SIG-M5 (cell line): ENCODE measurements around the gene VSTM4.

Experiments used
- DNase-seq: peaks from one replicate; lab custom pipeline; 2025; lab: John Stamatoyannopoulos, UW

VSTM4 gene, protein sequence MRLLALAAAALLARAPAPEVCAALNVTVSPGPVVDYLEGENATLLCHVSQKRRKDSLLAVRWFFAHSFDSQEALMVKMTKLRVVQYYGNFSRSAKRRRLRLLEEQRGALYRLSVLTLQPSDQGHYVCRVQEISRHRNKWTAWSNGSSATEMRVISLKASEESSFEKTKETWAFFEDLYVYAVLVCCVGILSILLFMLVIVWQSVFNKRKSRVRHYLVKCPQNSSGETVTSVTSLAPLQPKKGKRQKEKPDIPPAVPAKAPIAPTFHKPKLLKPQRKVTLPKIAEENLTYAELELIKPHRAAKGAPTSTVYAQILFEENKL

DNA sequence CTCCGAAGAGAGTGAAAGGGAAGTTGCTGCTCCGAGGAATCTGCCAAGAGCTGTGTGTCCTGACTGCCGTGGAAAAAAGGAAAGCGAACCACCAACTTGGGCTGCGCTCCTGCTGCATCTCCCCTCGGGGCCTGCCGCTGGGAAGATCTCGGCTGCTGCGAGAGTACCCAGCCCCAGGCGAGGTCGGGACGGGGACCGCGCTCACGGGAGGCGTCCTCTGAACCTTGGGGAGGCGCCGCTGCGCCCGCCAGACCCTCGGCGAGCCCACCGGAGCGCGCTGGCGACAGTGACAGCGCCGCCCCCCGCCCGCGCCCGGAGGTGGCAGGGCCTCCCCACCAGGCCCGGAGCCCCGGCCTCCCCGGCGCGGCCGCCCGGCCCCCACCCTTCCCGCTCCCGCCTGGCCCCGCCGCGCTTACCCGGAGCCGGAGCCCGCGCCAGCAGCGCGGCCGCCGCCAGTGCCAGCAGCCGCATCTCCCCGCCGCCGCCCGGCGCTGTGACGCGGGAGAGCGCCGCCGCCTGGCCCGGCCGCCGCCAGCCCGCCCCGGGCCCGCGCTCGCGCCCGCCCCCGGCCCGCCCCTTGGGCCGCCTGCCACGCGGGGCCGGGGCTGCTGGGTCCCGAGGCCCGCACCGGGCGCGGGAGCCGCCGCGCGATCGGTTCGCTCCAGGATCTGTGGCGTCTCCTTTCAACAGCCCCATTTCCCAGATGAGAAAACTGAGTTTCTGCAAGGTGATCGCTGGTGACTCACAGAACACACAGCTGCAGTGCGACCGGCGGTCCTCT, at the start of gene VSTM4:
Gene VSTM4, minus strand, starts transcription at position 508 of the 781 bp plus-strand sequence. Its CDS starts 37 bp downstream, at position 471.
- DNase-seq = no peak

DNA sequence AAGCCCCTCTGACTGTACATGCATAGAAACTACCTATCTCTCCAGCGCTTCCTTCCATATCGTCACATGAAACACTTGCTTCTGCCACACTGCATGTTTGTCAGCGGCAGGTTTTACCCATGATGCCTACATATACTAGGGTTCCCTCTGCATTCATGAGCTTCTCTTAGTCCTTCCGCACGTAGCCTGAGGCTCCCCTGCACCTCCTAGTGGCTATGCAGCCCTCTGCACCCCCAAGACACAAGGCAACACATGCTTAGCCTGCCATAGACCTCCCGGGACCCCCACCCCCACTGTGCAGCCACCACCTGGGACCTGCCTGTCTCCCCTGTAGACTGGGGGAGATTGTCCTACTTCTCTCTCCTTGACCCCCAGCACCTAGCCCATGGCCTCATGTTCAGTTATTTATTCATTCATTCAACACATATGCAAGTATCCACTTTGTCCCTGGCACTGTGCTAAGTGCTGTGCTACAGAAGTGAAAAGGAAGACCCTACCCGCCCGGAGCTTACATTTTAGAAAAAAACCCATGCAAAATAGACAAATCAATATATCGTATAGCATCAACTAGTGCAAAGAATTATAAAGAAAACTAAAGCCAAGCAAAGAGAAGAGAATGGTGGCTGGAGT, 49.4 kb upstream of the VSTM4 start:
- peak; percentile 13 for DNase-seq

DNA sequence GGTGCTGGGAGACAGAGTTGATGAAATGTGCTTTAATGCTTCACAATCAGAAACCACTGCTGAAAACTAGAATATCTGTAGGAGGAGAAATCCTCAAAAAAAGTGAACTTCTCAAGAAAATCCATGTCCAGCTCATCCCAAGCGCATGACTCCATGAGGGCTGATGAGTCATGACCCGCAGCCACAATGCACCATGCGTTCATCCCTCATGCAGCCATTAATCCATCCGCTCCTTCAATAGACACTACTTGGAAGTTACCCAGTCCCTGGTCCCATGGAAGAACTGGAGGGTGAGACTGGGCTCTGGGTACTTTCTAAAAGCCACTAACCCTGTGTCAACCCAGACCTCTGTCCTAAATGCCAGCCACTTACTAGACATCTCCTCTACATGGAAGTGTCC, 48.4 kb upstream of the VSTM4 start:
- DNase-seq = no peak

DNA sequence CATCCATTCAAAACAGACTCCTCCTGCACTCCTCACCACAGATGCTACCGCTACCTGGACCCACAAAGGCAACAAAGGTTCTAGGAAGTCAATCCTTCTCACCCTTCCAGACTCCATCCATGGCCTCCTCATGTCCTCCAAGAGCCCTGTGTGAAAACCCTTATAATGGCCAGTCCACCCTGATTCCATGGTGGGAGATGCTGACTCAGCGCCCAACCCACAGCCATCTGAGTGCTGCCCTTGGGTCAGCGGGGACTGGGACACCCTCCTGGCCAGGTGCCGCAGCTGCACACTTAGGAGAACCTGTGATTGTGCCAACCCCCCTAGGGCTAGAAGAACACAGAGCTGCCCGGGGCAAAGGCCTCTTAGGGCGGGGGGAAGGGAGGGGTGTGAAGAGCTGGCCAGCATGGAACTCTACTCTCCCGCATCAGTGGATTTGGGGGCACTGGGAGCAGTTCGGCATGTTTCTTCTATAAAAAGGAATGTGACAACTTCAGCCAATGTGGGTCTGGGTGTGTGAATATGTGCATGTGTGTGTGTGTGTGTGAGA, 47.5 kb upstream of the VSTM4 start:
- DNase-seq = no peak

DNA sequence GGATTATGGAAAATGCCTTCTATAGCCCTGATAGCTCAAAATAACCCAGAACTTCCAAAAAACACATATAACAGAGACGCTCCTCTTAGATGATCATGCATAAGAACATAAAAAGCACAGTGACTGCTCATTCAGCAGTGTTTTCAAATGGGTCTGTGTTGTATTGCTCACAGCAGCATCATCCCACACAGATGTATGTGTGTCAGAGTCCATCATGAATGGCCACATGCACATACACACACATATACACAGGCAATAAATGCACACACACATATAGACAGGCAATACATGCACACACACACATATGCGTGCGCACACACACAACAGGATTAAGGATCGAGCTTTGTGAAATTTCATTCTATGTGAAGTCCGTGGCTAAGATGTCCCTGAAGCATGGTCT, 46.7 kb upstream of the VSTM4 start:
- DNase-seq = no peak

DNA sequence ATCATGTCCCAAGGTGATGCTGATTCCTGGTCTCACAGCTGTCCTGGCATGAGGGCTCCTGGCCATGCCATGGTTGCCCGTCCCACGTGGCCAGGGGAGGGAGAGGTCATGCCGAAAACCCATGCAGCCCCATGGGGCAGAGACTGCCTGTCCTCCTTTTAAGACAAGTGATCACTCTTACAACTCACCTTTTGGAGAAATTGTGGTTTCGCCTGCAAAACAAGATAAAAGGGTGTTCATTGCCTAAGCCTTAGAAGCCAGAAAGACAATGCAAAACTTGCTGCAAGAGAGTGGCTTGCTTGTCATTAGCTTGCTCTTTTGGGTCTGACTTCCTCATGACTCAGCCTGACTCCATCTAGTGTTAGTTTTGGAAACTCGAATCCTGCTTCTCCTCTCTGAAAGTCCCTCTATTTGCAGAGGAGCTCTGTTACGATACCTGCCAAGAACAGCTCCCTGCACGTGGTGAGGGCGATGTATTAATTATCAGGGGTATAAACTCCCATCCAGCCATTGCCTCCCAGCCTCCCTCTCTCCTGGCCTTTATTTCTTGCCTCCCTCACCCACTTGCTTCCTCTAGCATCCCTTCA, 46.2 kb upstream of the VSTM4 start:
- DNase-seq = no peak

DNA sequence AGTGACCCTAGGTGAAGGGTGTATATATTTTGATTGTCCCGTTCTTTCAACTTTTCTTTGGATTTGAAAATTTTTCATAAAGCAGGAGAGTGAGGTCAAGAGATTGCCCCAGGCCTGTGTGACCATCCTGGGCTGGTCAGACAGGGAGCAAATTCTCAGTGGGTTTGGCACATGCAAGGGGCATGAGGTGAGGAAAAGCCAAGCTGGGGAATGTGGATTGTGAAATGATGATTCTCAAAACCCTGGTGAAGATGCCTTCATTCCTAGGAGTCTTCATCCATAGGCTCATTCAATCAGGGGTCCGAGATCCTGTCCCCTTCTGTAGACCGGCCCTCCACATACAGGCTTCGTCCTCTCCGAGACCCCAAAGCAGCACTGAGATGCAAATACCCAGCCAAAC, 45.5 kb upstream of the VSTM4 start:
- no peak for DNase-seq

DNA sequence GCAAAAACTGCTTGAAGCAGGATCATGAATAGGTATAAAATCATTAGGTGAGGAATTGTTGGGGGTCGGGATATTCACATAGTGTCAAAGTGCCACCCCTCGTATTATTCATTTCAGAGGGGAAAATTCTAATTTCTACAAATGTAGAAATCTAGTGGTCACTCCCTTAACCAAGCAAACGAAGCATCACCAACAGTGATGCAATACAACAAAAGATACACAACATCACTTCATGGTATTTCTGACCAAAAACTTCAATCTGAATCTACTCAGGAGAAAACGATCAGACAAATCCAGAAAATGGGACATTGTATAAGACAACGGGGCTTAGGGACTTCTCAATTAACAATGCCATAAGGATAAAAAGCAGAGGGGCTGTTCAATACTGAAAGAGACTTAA, 44.8 kb upstream of the VSTM4 start:
- DNase-seq = no peak

DNA sequence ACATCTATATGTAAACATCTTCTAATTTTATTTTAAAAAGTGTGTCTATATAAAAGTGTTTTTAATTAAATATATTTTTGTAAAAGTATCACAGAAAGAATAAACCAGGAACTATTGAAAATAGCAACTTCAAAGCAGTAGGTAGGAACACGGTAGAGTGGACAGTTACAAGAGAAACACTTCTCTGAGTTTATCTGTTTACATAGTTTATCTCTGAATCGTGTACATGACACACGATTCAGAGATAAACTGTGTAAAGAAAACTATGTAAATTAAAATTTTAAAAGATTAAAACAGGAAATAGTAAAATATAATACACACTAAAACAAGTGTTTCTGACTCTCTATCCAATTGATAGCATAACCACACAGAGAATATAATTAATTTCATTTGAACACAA, 43.6 kb upstream of the VSTM4 start:
- no peak for DNase-seq

DNA sequence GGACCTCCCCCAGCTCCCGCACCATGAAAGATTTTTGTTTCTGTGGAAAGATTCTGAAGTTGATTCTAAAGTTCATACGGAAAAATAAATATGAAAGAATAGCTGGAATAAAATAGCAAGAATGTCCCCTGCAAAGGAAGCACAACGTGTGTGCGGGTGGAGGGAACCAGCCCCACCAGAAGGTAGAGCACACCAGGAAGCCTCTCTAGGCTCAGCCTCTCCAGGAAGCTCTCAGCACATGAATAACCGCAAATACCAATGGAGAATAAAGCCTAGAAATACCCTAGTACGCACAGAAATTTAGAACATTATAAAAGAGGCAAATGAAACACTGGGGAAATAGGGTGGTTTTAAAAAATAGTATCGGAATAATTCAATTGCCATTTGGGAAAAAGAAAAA, 43.1 kb upstream of the VSTM4 start:
- no peak for DNase-seq

DNA sequence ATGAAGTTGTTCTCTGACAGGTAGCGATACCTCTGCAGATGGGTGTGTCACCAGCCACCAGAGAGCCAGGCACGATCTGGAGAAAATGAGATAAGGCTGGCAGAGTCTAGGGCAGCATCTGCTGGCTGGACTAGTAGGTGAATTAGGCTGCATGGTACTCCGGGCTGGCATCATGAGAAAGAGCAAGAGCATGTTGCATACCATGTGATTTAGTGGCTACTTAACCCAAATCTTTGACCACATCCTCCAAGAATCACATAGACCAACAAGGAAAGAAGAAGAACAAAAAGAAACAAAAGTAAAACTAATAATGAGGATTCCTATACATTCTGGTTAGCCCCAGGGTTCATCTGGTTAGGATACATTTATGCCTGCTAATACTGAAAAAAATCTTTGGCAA, 41.9 kb upstream of the VSTM4 start:
- DNase-seq = no peak

DNA sequence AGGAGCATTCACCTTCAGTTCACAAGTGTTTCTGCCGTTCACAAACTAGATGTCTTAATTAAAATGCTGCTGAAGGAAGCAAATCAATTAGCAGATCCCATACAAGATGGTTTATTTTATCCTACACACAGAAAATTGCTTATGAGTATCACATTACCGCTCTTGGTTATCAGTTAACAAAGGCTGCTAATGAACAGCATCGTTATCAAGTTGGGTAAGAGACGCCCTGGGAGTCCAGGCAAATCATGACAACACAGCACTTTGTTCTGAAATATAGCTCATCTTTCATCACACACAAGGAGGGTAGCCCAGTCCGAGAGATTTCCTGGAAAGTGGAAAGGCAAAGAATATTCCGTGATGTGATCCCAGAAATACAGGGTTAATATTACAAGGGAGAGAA, 39.3 kb upstream of the VSTM4 start:
- DNase-seq = no peak

DNA sequence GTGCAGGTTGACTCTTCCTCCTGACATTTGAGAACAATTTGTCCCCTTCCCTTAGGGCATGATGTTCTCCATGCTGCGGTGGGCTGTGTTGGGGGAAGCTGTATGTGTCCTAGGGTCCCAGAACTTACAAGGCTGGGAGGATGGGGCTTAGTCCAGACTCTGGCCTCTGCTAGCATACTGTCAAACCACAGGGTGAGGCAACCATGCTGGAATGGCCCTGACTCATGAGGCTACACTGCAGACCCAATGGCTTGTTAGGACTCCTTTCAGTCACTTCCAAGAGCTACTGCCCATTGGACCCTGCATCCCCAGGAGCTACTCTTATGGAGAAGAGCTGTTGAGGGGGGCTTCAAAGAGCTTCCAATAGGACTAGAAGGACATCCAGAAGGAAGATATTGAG, 38.6 kb upstream of the VSTM4 start:
- no peak for DNase-seq

DNA sequence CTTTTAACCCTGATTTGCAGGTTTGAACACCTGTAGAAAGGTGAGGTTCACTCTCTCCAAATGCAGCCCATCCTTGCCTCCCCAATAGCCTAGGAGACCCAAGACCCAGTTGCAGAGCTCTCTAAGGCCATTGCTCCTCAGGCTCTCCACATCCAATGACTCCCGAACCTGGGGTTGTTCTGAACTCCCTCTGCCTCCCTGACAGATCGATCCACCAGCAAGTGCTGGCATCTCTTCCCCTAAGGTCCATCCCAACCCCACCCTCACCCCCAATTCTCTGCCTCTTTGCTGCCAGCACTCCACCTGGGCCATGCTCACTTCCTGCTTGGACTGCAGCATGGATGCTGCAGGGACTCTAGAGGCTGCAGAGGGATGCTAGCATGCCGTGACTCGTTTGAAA, 37.8 kb upstream of the VSTM4 start:
- no peak for DNase-seq

DNA sequence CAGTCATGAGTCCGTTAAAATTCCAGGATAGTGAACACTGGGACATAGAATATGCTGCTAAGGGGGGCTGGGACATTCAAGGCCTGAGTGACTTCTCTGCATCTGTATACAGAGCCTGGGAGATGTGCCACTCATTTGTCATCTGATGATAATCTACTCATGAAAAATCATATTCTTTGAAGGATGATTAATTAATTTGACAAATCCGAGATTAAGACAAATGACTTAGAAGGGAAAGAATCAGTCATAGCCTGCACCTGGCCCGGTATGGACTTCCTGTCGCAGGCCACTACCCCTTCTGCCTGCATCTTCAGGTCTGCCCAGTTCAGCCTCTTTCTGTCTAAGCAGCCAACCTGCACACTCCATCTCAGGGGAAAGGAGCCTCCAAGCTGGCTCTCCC, 37.3 kb upstream of the VSTM4 start:
- DNase-seq = no peak

DNA sequence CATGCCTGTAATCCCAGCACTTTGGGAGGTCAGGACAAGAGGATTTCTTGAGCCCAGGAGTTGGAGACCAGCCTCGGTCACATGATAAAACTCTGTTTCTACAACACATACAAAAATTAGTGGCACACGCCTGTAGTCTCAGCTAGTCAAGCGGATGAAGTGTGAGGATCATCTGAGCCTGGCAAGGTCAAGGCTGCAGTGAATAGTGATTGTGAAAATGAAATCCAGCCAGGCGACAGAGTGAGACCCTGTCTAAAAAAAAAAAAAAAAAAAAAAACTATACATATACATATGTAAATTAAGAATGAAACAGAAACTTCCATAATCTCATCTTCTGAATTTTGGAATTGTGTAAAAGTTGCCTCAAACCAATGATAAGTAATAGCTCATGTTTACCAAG, 36.7 kb upstream of the VSTM4 start:
- DNase-seq = no peak

DNA sequence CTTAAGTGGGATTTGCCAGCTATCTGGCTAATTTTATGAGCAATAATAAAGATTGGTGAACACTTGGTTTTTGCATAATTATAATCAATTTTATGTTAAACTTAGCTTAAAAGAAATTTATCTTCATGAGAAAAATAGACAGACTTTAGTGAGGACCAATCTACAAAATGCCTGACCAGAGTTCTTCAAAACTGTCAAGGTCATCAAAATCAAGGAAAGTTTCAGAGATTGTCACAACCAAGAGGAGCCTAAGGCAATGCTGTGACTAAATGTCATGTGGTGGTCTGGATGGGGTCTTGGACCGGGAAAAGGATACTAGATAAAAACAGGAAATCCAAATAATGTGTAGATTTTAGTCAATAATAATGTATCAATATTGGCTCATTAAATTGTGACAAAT, 36.2 kb upstream of the VSTM4 start:
- no peak for DNase-seq

DNA sequence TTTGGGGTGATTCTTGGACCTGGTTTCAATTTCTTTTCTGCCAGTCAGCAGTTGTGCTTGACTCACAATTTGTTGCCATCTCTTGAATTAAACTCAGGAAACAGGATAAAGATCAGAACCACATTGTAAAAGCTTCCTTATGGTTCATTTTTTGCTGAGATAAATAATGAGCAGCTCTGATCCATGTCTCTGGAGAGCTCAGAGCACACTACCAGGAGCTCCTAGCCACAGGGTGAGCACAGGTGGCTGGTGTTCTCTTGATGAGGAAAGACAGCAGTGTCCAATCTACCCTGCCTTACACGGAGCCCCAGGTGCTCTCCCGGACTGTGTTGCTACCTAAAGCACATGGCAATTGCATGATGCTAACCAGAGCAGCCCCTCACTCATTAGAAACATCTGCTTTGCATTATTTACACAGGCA, 35.7 kb upstream of the VSTM4 start:
- DNase-seq = no peak

DNA sequence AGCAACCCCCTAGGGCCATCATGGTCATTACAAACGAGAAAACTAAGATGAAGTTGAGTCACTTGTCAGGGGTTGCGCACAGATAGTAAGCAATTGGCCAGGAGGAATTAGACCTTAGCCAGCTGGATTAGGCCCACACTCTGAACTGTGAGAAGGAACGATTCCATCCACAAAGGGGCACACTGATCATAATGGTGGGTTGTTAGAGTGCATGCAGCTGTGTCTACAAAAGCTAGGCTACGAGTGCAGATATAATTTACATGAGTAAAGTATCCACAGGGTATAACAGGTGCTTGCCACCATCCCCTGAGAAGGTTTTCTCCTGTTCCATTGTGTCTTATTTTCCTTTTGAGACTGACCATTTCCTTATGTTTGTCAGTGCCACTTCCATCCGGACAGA, 35.1 kb upstream of the VSTM4 start:
- DNase-seq = no peak

DNA sequence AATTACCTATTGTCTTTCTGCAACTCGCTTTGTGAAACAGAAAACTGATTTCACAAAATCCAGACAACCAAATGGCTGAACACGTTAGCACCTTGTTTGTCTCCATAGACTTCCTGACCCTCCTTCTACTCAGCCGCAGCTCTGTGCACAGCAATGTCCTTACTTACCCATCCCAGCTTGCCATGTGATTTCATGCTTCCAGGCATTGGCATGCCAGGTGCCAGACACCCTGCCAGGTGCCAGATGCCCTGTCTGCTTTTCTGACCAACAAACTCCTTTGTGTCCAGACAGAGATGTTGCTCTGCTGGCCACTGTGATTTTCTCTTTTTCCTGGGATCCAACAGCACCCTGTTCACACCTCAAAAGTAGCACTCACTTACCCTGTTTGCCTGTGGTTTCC, 34.6 kb upstream of the VSTM4 start:
- DNase-seq = no peak

DNA sequence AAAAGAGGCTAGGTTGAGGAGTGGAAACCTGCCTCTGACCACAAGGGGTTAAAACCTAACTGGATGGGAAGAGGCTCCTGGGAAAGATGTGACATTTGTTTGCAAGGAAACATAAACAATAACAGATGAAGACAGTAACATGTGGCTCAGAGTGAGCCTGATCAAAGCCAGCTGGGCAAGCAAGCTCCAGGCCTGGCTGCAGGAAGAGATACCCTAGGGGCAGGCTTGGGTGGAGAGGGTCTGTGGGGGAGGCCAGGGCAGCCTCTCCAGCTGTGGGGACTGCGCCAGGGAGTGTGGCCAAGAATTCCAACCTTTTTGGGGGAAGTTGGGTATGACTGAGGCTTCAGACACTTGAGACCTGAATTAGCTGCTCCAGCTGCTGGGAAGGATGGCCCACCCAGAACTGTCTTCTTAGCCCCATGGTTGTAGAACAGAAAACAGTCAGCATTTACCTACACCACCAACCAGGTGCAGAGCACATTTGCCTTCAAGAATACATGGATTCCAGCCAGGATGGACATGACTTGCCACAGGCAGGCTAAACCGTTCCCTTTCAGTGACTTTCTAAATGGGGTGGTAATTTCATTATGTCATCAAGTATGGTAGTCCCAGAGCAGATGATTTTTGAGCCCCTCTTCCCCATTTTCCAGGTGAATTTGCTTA, 28.9 kb upstream of the VSTM4 start:
- DNase-seq = no peak

DNA sequence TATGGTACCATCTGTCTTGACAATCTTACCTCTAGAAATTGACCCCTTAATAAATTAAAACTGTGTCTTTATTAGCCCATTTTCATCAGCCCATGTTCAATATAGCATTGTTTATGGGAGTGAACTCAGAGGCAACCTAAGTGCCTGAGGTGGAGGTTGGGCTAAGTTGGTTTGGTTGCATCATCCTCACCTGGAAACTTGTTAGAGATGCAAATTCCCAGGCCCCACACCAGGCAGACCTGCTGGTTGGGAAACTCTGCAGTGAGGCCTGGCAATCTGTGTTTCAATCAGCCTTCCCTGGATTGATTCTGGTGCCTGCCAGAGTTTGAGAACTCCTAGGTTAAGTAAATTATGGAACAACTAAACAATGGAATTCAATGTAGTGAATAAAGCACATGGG, 27.9 kb upstream of the VSTM4 start:
- DNase-seq = no peak
